Activated T-cell treated with anti-CD3 and anti-CD28 coated beads, Interleukin-2, amount 50 U/mL, for 72 hours (primary cell): Measurements from ENCODE around the gene PDGFB. TPM values are rescaled to one million over a fixed set of nuclear protein-coding genes. Genes with fewer than 3 reads are reported as not detected.

ENCODE experiments used
- ATAC-seq, 2 donors: fragments of 150-1000 bp; cut with Tn5 transposase; replicated peaks in 1 of 2; 2 replicates each; pipeline ENCODE4 v1.10.0; 2021; ENCODE audit warnings: moderate library complexity in 2 of 2, mild to moderate bottlenecking in 1 of 2
- DNase-seq, 2 donors: peaks; one replicate each; pipeline ENCODE4 v3.0.0; 2021 to 2022; ENCODE audit warnings: mixed read lengths in 1 of 2
- H3K27ac Mint-ChIP-seq: one replicate; pipeline ENCODE4 v1.8.0; 2022; ENCODE audit warnings: mild to moderate bottlenecking, moderate library complexity, mixed read lengths
- H3K27me3 Mint-ChIP-seq: one replicate; pipeline ENCODE4 v1.8.0; 2022; ENCODE audit warnings: low read depth, mixed read lengths
- H3K36me3 Mint-ChIP-seq, 2 donors: one replicate each; pipeline ENCODE4 v1.8.0; 2022; ENCODE audit warnings: mixed read lengths in 2 of 2, mild to moderate bottlenecking in 1 of 2; ENCODE audit not compliant: insufficient read depth in 2 of 2
- H3K4me1 Mint-ChIP-seq: one replicate; pipeline ENCODE4 v1.8.0; 2022; ENCODE audit warnings: low read depth, mixed read lengths
- H3K4me3 Mint-ChIP-seq, 2 donors: one replicate each; pipeline ENCODE4 v1.8.0; 2022; ENCODE audit warnings: mild to moderate bottlenecking in 2 of 2, mixed read lengths in 2 of 2, moderate library complexity in 2 of 2
- H3K9me3 Mint-ChIP-seq, 2 donors: one replicate each; pipeline ENCODE4 v1.8.0; 2022; ENCODE audit warnings: mixed read lengths in 2 of 2
- total RNA-seq, 2 donors: library from RNA; stranded (reverse); gene quantifications; one replicate each; pipeline ENCODE4 v1.2.3, GENCODE V29; 2022

PDGFB gene
- total RNA-seq, 2 donors from 2014 or later = 2.9 to 4.6 TPM

GRCh38 chr22:39269095-39269790 lies 24.5 kb upstream of the PDGFB start:
- ATAC-seq (no peak), DNase-seq (no peak)
- Mint-ChIP-seq H3K9me3 (no peaks in the 10 kb centered on the region), H3K27ac (no peak overlapping the region), H3K4me3 (no peak overlapping the region), H3K36me3 (peaks cover 0 to under 1% of the 10 kb centered on the region in 2 donors), H3K27me3 (peaks cover 6% of the 10 kb centered on the region), H3K4me1 (peaks cover 30% of the 10 kb centered on the region)

GRCh38 chr22:39268645-39269044 lies 23.9 kb upstream of the PDGFB start:
- no peaks in the 10 kb centered on the region for H3K9me3 Mint-ChIP-seq
- DNase-seq (no peak), ATAC-seq (no peak)
- no peak overlapping the region for H3K4me3 Mint-ChIP-seq
- H3K4me1 Mint-ChIP-seq = peaks cover 36% of the 10 kb centered on the region
- peaks cover 6% of the 10 kb centered on the region for H3K27me3 Mint-ChIP-seq
- H3K27ac Mint-ChIP-seq = no peak overlapping the region
- H3K36me3 Mint-ChIP-seq = peaks cover 0 to 2% of the 10 kb centered on the region in 2 donors

GRCh38 chr22:39267974-39268373 lies 23.2 kb upstream of the PDGFB start:
- ATAC-seq (no peak), DNase-seq (no peak)
- peaks cover 36% of the 10 kb centered on the region for H3K4me1 Mint-ChIP-seq
- H3K9me3 Mint-ChIP-seq = no peaks in the 10 kb centered on the region
- H3K27ac Mint-ChIP-seq = peak overlapping the region; percentile 70
- peaks cover 6% of the 10 kb centered on the region for H3K27me3 Mint-ChIP-seq
- H3K4me3 Mint-ChIP-seq = no peak overlapping the region
- H3K36me3 Mint-ChIP-seq = peaks cover 0 to 2% of the 10 kb centered on the region in 2 donors

GRCh38 chr22:39266398-39267030 lies 21.7 kb upstream of the PDGFB start:
- ATAC-seq = peak; percentile 86 to 92
- H3K27ac Mint-ChIP-seq = peak overlapping the region; percentile 73
- peaks cover 6% of the 10 kb centered on the region for H3K27me3 Mint-ChIP-seq
- peaks cover 36% of the 10 kb centered on the region for H3K4me1 Mint-ChIP-seq
- H3K9me3 Mint-ChIP-seq = no peaks in the 10 kb centered on the region
- peaks cover 2% of the 10 kb centered on the region in 2 donors for H3K36me3 Mint-ChIP-seq
- peak; percentile 61 to 69 for DNase-seq
- peak overlapping the region; percentile 18 to 53 for H3K4me3 Mint-ChIP-seq

- Mint-ChIP-seq H3K4me3 (no peak overlapping the region), H3K4me1 (peaks cover 36% of the 10 kb centered on the region), H3K36me3 (peaks cover 2 to 4% of the 10 kb centered on the region in 2 donors), H3K27ac (no peak overlapping the region), H3K9me3 (no peaks in the 10 kb centered on the region), H3K27me3 (peaks cover 6% of the 10 kb centered on the region)
- DNase-seq (no peak), ATAC-seq (no peak)
Measured at GRCh38 chr22:39265143-39265886, 20.5 kb upstream of the PDGFB start.

- Mint-ChIP-seq H3K27me3 (peaks cover 6% of the 10 kb centered on the region), H3K4me1 (peaks cover 36% of the 10 kb centered on the region)
Measured at GRCh38 chr22:39264349-39265038, 19.7 kb upstream of the PDGFB start.

GRCh38 chr22:39263626-39264348 lies 19.0 kb upstream of the PDGFB start:
- Mint-ChIP-seq H3K27me3 (peaks cover 6% of the 10 kb centered on the region), H3K9me3 (no peaks in the 10 kb centered on the region), H3K4me3 (peak overlapping the region in 1 of 2 donors; percentile 23), H3K36me3 (peaks cover 2 to 4% of the 10 kb centered on the region in 2 donors), H3K4me1 (peaks cover 36% of the 10 kb centered on the region), H3K27ac (no peak overlapping the region)
- peak in 1 of 2 donors; percentile 23 for ATAC-seq
- no peak for DNase-seq

More at GRCh38 chr22:39264349-39265038, 19.7 kb upstream of the PDGFB start:
- Mint-ChIP-seq H3K27ac (no peak overlapping the region), H3K36me3 (peaks cover 2 to 4% of the 10 kb centered on the region in 2 donors), H3K9me3 (no peaks in the 10 kb centered on the region), H3K4me3 (peak overlapping the region in 1 of 2 donors; percentile 23)
- DNase-seq (no peak), ATAC-seq (no peak)

- Mint-ChIP-seq H3K27me3 (peaks cover 9% of the 10 kb centered on the region), H3K9me3 (no peaks in the 10 kb centered on the region), H3K4me1 (peaks cover 20% of the 10 kb centered on the region), H3K36me3 (peaks cover 2 to 4% of the 10 kb centered on the region in 2 donors), H3K27ac (no peak overlapping the region), H3K4me3 (no peak overlapping the region)
- DNase-seq (no peak), ATAC-seq (no peak)
Measured at GRCh38 chr22:39259666-39260065, 14.9 kb upstream of the PDGFB start.

GRCh38 chr22:39257901-39258475 lies 13.2 kb upstream of the PDGFB start:
- peaks cover 18% of the 10 kb centered on the region for H3K4me1 Mint-ChIP-seq
- no peaks in the 10 kb centered on the region for H3K9me3 Mint-ChIP-seq
- ATAC-seq (no peak), DNase-seq (no peak)
- peaks cover 2% of the 10 kb centered on the region in 2 donors for H3K36me3 Mint-ChIP-seq
- no peak overlapping the region for H3K27ac Mint-ChIP-seq
- H3K27me3 Mint-ChIP-seq = peaks cover 7% of the 10 kb centered on the region
- no peak overlapping the region for H3K4me3 Mint-ChIP-seq

GRCh38 chr22:39256979-39257378 lies 12.2 kb upstream of the PDGFB start:
- no peak for ATAC-seq
- no peaks in the 10 kb centered on the region for H3K9me3 Mint-ChIP-seq
- no peak overlapping the region for H3K27ac Mint-ChIP-seq
- H3K4me1 Mint-ChIP-seq = peaks cover 25% of the 10 kb centered on the region
- peaks cover 17% of the 10 kb centered on the region for H3K27me3 Mint-ChIP-seq
- H3K4me3 Mint-ChIP-seq = no peak overlapping the region
- H3K36me3 Mint-ChIP-seq = peaks cover 0 to 2% of the 10 kb centered on the region in 2 donors
- no peak for DNase-seq

GRCh38 chr22:39256186-39256552 lies 11.4 kb upstream of the PDGFB start:
- Mint-ChIP-seq H3K36me3 (no peaks in the 10 kb centered on the region), H3K27ac (no peak overlapping the region), H3K27me3 (peaks cover 24% of the 10 kb centered on the region), H3K4me1 (peaks cover 25% of the 10 kb centered on the region), H3K4me3 (no peak overlapping the region), H3K9me3 (no peaks in the 10 kb centered on the region)
- no peak for DNase-seq
- no peak for ATAC-seq
